GM21515 (cell line): Measurements from ENCODE around the gene PIP4P1.
A peak's percentile ranks its signal among the peaks of the same experiment; 100 is the strongest.

Experiments used
- ATAC-seq: cut with Tn5 transposase; IDR thresholded peaks from one replicate; pipeline ENCODE4 v1.9.1; 2021; ENCODE audit not compliant: unreplicated experiment

Gene PIP4P1

DNA sequence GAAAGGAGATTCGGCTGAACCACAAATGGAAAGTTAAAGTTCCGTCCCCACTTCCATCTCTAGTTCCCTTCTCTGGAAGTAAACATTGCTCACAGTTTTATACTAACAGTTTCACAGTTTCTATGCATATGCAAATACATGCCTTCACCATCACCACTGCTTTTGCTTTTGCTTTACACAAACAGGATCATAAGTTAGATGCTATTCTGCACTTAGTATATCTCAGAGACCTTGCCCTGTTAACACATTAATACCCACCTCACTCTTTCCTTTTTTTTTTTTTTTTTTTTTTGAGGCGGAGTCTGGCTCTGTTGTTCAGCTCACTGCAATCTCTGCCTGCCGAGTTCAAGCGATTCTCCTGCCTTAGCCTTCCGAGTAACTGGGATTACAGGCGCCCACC is 48.8 kb downstream of the PIP4P1 start:
- ATAC-seq = peak; percentile 72

DNA sequence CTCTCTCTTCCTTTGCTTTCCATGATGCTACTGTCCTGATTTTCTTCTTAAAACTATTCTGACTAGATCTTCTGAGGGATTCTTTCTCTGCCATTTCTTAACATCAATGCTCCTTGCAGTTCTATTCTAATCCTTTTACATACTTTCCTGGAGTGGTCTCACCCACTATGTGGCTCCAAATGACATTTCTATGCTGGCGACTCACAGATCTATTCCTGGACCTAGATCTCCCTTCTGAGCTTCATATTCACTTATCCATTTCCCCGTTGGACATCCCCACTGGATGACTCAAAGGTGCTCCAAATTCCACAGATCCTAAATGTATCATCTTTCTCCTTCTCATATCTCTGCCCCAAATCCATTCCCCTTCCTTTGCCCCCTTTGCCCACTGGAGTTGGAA is 52.0 kb downstream of the PIP4P1 start:
- ATAC-seq = no peak
